Bronchial epithelial cell (primary cell): Measurements from ENCODE around the gene CTNNBIP1. TPM values are rescaled to one million over a fixed set of nuclear protein-coding genes. Genes with fewer than 3 reads are reported as not detected.

Source experiments
- DNase-seq: peaks from one replicate; pipeline ENCODE4 v3.0.0-alpha.2; 2010; ENCODE audit warnings: low read depth
- FAIRE-seq: peaks from 2 replicates; lab custom pipeline; 2011; peaks lifted over from hg19 to GRCh38; lab: Jason Lieb, UNC
- H3K27me3 ChIP-seq: 2 replicates; pipeline ENCODE4 v1.5.1; 2011; ENCODE audit warnings: low read length; ENCODE audit not compliant: control insufficient read depth, insufficient read depth
- H3K36me3 ChIP-seq: 2 replicates; pipeline ENCODE4 v1.5.1; 2011; ENCODE audit warnings: low read length; ENCODE audit not compliant: control insufficient read depth, insufficient read depth
- H3K4me3 ChIP-seq: 2 replicates; pipeline ENCODE4 v1.5.1; 2011; ENCODE audit warnings: mild to moderate bottlenecking, low read depth, low read length, control low read depth
- CTCF ChIP-seq: IDR thresholded peaks from 2 replicates; pipeline ENCODE4 v1.5.1; 2011; ENCODE audit warnings: mild to moderate bottlenecking, moderate library complexity, low read length, control low read depth, inconsistent platforms; ENCODE audit not compliant: insufficient read depth, severe bottlenecking
- total RNA-seq: library from RNA; depleted of rRNA; stranded (reverse); fragments of >200 nt; gene quantifications from 2 replicates; pipeline ENCODE4 v1.2.1, GENCODE V29; 2014

Gene CTNNBIP1
- total RNA-seq, 1 donor from 2014 or later, result 107 TPM

GRCh38 chr1:9869831-9870251 lies 40.2 kb downstream of the CTNNBIP1 start:
- TF ChIP-seq CTCF, result no peak
- DNase-seq, result peak; percentile 83
- no peaks in the 10 kb centered on the region for H3K27me3 ChIP-seq
- H3K36me3 ChIP-seq, result peaks cover 13% of the 10 kb centered on the region
- peak; percentile 89 for FAIRE-seq
- H3K4me3 ChIP-seq, result no peak overlapping the region

GRCh38 chr1:9868244-9868590 lies 41.9 kb downstream of the CTNNBIP1 start:
- Histone ChIP-seq H3K4me3 (no peak overlapping the region), H3K27me3 (no peaks in the 10 kb centered on the region), H3K36me3 (peaks cover 17% of the 10 kb centered on the region)
- FAIRE-seq (no peak), DNase-seq (no peak)
- TF ChIP-seq CTCF, result no peak

GRCh38 chr1:9867408-9868243 lies 42.4 kb downstream of the CTNNBIP1 start:
- no peak overlapping the region for H3K4me3 ChIP-seq
- peak; percentile 98 for TF ChIP-seq CTCF
- H3K27me3 ChIP-seq, result no peaks in the 10 kb centered on the region
- DNase-seq (peak; percentile 47), FAIRE-seq (peak; percentile 32)
- peaks cover 17% of the 10 kb centered on the region for H3K36me3 ChIP-seq

GRCh38 chr1:9866836-9867235 lies 43.2 kb downstream of the CTNNBIP1 start:
- TF ChIP-seq CTCF, result no peak
- DNase-seq (no peak), FAIRE-seq (peak; percentile 23)
- Histone ChIP-seq H3K36me3 (peaks cover 15% of the 10 kb centered on the region), H3K4me3 (no peak overlapping the region), H3K27me3 (no peaks in the 10 kb centered on the region)

GRCh38 chr1:9865724-9866123 lies 44.3 kb downstream of the CTNNBIP1 start:
- FAIRE-seq, result no peak
- H3K27me3 ChIP-seq, result no peaks in the 10 kb centered on the region

More at GRCh38 chr1:9865724-9866123, 44.3 kb downstream of the CTNNBIP1 start:
- no peak for DNase-seq
- no peak for TF ChIP-seq CTCF
- Histone ChIP-seq H3K36me3 (peaks cover 13% of the 10 kb centered on the region), H3K4me3 (no peak overlapping the region)
